ENCODE measurements around the gene OR1I1.

DNA sequence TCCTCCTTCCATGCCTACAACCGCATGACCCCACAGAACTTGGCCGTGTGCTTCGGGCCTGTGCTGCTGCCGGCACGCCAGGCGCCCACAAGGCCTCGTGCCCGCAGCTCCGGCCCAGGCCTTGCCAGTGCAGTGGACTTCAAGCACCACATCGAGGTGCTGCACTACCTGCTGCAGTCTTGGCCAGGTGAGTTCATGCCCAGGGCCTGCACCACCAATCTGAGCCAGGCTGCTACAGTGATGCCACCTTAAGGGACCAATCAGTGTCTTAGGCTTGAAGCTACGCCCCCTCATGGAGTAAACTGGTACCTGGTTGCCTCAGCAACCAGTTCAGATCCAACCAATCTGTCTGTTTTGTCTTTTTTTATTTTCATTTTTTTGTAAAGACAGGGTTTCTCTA, 30.4 kb downstream of the OR1I1 start:
- TF ChIP-seq POLR2AphosphoS5 (IDR thresholded peaks at IDR 0.05; ENCODE audit: low read depth, low read length) (no peak), TAF1 (IDR thresholded peaks at IDR 0.05; ENCODE audit: borderline replicate concordance, low read depth, low read length) (no peak)
